Glomerular endothelial cell (primary cell): ENCODE measurements around the gene BLOC1S1. TPM values are rescaled to one million over a fixed set of nuclear protein-coding genes. Genes with fewer than 3 reads are reported as not detected.
"Not testable (repeated sequence)": the region's sequence is repeated elsewhere in the genome, so short reads cannot be mapped to it uniquely, and the experiment has no call there.

Experiments
- DNase-seq: peaks from one replicate; pipeline ENCODE4 v3.0.0-alpha.2; 2011; ENCODE audit warnings: low read depth, low spot score; ENCODE audit errors: extremely low read depth
- total RNA-seq: library from RNA; depleted of rRNA; stranded (reverse); fragments of >200 nt; gene quantifications from 2 replicates; pipeline ENCODE4 v1.2.3, GENCODE V29; 2015

Gene BLOC1S1
- total RNA-seq, 1 donor from 2014 or later, result 112 TPM

- DNase-seq, result no peak
Observed at GRCh38 chr12:55743406-55744339, 27.8 kb downstream of the BLOC1S1 start.

GRCh38 chr12:55744340-55745030 lies 28.6 kb downstream of the BLOC1S1 start:
- DNase-seq, result no peak

- DNase-seq, result no peak
Observed at GRCh38 chr12:55745361-55746173, 29.7 kb downstream of the BLOC1S1 start.

- DNase-seq, result no peak
Observed at GRCh38 chr12:55746174-55746912, 30.5 kb downstream of the BLOC1S1 start.

GRCh38 chr12:55746913-55747231 lies 31.0 kb downstream of the BLOC1S1 start:
- DNase-seq, result no peak

GRCh38 chr12:55748230-55748993 lies 32.6 kb downstream of the BLOC1S1 start:
- DNase-seq, result no peak

- no peak for DNase-seq
Observed at GRCh38 chr12:55755246-55755645, 39.4 kb downstream of the BLOC1S1 start.

GRCh38 chr12:55757701-55758100 lies 41.9 kb downstream of the BLOC1S1 start:
- DNase-seq, result no peak

- DNase-seq, result not testable (repeated sequence)
Observed at GRCh38 chr12:55758575-55758974, 42.7 kb downstream of the BLOC1S1 start.

- DNase-seq, result no peak
Observed at GRCh38 chr12:55760663-55761062, 44.8 kb downstream of the BLOC1S1 start.

- no peak for DNase-seq
Observed at GRCh38 chr12:55762646-55763045, 46.8 kb downstream of the BLOC1S1 start.

- DNase-seq, result no peak
Observed at GRCh38 chr12:55765736-55766290, 50.0 kb downstream of the BLOC1S1 start.

GRCh38 chr12:55767156-55767555 lies 51.3 kb downstream of the BLOC1S1 start:
- DNase-seq, result no peak

Other genes with a start within 250 kb of the BLOC1S1 start
- gene OR6C70, start 245.9 kb upstream of the BLOC1S1 start, total RNA-seq, result not detected in 2 replicates
- gene OR6C68, start 223.7 kb upstream of the BLOC1S1 start, total RNA-seq, result not detected in 2 replicates
- not detected in 2 replicates for gene OR6C4, start 166.4 kb upstream of the BLOC1S1 start, total RNA-seq
- not detected in 2 replicates for gene OR2AP1, start 143.6 kb upstream of the BLOC1S1 start, total RNA-seq
- not detected in 2 replicates for gene OR10P1, start 79.2 kb upstream of the BLOC1S1 start, total RNA-seq
- gene ITGA7, start 8.1 kb upstream of the BLOC1S1 start, total RNA-seq, result 0.18 and 0.82 TPM in 2 replicates
- 1.0 and 2.6 TPM in 2 replicates for gene RDH5, start 4.3 kb downstream of the BLOC1S1 start, total RNA-seq
- gene CD63, start 13.0 kb downstream of the BLOC1S1 start, total RNA-seq, result 1,119 and 1,154 TPM in 2 replicates
- gene GDF11, start 27.1 kb downstream of the BLOC1S1 start, total RNA-seq, result 6.1 and 12.5 TPM in 2 replicates
- gene SARNP, start 101.7 kb downstream of the BLOC1S1 start, total RNA-seq, result 94.4 and 103 TPM in 2 replicates
- gene ORMDL2, start 102.0 kb downstream of the BLOC1S1 start, total RNA-seq, result 22.9 and 31.3 TPM in 2 replicates
- 25.1 and 43.9 TPM in 2 replicates for gene DNAJC14, start 113.5 kb downstream of the BLOC1S1 start, total RNA-seq
- gene MMP19, start 126.9 kb downstream of the BLOC1S1 start, total RNA-seq, result 0.99 and 5.6 TPM in 2 replicates
- 31.8 and 35.8 TPM in 2 replicates for gene PYM1, start 211.8 kb downstream of the BLOC1S1 start, total RNA-seq
- 49.8 and 53.7 TPM in 2 replicates for gene DGKA, start 215.1 kb downstream of the BLOC1S1 start, total RNA-seq
- 0.58 and 1.1 TPM in 2 replicates for gene PMEL, start 250.0 kb downstream of the BLOC1S1 start, total RNA-seq